Fibroblast of the conjunctiva (primary cell): ENCODE measurements around the gene SLC6A11.

Experiments
- DNase-seq: peaks from one replicate; pipeline ENCODE4 v3.0.0-alpha.2; 2010; ENCODE audit warnings: low read depth

Gene SLC6A11

DNA sequence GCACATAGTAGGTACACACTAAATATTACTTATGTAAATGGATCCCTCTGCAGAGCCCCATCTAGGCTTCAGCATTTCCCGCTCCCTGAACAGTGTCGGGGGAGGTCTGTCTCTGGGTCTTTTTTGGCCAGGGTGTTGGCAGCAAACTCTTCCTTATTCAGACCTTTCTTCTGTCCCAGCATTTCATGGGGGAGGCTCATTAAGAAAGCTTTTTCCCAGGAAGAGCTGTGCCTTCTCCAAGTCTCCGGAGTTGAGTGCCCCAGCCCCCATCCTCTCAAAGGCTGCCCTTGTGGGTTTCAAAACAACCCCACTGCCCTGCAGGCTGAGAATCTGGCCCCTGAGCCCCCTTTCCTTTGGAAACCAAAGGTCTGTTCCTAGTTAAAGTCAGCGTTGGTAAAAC lies 25.1 kb downstream of the SLC6A11 start:
- DNase-seq = no peak

DNA sequence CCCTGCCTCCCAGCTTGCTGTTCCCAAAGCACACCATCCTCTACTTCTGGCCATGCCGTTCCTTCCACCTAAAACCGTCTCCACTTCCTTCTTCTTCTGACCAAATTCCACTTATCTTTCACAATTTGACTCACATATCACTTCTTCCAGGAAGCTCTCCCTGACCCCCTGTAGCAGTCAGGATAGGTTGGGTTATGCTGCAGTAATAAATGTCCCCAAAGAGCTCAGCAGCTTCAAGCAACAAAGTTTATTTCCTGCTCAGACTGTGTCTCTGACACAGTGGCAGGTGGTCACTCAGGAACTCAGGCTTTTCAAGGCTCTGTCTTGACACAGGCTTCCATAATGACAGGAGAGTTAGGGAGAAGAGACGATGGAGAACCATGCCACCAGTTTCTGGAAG lies 27.4 kb downstream of the SLC6A11 start:
- DNase-seq = no peak

DNA sequence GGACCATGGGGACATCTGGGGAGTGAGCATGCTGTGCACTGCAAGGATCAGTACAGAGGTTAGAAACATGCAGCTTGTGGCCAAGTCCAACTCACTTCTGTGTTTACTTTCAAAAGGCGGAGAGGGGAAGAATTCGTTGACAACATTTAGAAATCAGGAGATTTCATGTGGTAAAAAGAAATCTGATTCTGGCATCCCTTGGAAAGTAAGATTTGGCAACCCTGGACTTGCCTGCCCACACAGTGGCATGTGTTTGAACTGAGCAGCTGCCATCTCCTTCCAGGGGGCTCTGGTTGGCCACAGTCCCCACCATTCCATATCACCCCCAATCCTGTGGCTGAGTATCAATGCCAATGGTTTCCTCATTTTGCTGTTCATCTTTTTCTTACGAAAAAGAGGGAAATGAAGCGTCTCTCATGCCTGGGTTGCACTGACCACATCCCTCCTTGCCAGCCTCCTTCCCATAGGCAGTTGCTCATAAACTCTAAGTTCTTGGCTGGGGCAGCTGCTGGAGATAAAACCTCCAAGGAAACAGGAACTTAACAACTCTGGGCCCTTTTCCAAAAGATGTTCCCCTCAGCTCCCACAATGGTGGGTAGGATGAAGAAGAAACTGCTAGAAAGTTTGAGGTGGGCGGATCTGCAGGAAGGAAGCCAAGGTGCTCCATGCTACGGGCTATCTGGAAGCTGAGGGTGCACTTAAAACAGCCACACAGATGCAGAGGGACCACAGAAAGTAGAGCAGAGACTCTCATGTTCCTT lies 29.2 kb downstream of the SLC6A11 start:
- DNase-seq = no peak

DNA sequence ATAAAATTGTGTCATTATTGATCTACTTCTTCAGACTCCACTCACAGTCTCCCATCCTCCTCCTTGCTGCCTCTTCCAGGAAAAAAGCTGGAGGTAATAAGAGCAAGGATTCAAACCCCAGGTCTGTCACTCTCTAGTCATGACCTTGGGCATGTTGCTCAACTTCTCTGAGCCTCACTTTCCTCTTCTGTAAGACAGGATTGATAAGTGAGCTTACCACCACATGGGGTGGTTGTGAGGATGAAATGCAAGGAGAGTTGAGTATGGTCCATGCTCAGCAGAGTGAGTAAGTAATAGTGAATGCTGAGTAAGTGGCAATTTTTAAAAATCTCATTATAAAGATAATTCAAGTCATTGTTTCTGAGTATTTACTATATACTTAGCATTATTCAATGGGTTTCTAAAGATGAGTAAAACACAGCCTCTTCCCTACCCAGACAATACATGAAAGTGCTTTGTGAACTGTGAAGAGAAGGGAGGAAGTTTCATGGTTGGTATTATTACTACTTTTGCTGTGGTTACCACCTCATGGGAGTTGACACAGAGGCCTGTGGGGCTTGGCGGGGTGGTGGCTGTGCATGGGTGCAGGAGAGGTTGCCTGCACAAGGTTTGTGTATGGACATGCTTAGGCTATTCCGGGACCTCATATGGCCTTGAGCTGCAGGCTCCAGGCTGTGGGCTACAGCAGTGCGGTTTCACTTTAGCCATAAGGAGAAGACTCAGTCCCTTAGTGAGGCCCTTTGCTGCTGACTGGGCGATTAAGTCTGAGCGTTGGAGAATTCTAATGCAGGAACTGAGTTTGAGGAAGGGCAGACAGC lies 30.0 kb downstream of the SLC6A11 start:
- no peak for DNase-seq

DNA sequence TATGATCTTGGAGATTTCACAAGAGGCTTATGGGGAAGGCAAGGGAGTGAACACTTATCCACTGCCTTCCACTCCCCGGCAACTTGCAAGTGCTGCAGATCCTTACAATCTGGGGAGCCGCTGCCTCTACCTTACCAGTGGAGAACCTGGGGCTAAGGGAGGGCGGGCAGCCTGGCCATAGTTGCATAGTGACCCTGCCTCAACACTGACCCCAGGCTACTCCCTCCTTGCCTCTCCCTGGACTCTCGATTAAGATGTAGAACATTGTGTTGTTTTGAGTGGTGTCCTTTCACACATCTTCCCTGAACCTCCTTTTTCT lies 30.6 kb downstream of the SLC6A11 start:
- DNase-seq = no peak

DNA sequence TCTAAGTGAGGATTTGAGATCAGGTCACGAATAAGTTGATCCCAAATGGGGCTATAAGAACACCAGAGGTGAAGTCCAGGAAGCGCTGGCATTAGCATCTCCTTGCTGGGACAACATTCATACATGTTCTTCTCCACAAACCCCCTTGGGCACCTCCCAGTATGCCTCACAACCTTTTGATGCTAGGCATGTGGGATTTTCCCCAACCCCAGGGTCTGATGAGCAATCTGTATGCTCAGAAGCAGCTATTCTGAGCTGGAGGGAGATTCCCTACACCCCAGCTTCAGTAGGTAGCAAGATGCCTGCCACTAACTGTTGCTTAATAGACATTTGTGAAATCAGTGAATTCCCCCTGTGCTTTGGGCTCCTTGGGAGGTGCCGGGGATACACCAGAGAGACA lies 32.2 kb downstream of the SLC6A11 start:
- no peak for DNase-seq

DNA sequence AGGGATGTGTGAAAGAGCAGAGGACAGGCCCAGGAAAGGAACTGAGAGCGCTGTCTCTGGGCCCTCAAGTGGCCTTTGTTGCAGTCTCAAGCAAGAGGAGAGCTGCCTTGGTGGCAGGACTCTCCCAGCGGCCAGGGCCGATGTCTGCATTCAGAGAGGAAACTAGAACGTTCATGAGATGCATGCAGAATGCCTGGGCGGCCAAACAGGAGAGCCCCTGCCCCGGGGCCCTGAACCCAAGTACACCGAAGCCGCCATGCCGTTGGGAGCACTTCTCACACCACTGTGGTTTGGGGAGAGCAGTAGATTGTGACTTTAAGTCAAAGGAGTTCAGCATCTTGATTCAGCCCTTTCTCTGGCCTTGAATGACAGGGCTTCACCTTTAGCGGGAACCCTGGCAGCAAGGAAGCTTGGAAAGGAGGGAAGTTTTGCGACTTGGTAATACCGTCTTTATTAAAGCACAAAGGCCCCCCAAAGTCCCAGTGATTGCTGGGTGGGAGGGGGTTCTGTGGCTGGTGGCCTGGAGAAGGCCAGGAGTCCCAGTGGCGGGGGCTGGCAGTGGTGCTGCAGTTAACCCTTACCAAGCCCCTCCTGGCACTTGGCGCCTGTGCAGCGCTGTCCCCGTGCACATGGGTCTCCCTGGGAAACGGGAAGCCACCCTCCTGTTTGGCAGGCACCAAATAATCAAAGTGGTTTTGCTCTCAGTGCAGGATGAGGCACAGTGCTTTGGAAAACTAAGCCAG lies 36.2 kb downstream of the SLC6A11 start:
- no peak for DNase-seq

DNA sequence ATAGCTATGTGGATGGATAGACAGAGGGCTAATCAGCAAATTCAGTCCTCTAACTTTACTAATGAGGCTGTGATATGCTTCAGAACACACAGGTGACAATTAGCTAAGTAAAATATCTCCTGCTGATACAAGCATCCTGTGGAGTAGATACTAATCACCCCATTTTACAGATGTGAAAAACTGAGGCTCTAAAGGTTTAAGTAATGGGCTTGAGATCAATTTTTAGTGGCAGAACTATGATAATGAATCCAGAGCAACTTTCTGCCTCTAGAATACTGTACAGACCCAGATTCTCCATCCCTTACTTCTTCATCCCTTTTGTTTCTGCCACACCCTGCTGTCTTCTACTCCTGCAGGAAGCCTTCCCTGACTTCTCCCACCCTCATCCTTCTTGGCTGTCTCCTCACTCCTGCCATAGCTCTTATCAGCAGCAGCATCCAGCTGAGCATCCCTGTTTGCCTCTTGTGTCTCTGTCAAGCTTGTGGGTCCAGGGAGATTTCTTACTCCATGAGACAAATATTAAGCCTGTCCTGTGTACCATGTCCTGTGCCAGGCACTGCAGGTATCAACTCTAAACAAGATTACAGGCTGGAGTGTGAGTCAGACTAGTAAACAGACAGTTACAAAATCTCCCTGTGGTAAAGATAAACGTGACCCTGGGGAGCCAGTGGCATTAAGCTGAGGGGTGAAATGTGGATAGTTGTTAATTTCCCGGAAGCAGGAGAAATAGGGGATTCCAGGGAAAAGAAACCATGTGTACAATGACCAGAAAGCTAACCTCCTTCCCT lies 39.2 kb downstream of the SLC6A11 start:
- no peak for DNase-seq

DNA sequence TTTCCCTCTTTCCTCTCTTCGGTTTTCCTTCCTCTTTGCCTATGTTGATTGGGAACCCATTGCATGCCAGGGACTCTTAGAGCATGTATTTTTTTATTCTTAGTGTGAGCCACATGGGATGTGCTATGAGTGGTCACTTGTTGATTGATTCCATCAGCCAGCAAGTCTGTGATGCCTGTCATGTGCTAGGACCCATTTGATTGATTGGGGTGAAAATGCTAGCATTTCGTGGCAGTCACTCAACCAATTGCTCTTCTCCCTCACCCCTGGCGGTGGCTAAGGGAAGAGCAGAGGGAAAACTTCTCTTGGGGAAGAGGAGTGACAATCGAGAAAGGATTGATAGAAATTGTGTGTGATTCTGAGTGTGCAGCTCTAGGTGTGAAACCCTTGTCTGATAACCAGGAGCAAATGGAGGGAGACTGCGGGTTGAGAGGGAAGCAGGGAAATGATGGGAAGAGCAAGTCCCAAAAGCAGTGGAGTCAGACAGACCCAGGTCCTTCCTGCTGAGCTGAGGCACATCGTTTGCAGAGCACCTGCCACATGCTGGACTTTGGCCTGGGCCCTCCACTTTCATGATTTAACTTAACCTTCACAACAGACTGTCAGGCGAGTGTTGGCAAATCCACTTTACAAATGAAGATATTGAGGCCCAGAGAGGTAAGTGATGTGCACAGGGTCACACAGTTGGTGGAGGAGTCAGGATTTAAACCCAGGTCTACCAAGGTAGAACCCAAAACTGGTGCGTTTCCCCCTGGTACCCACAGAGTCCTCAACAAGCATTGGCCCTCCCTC lies 40.0 kb downstream of the SLC6A11 start:
- DNase-seq = no peak

DNA sequence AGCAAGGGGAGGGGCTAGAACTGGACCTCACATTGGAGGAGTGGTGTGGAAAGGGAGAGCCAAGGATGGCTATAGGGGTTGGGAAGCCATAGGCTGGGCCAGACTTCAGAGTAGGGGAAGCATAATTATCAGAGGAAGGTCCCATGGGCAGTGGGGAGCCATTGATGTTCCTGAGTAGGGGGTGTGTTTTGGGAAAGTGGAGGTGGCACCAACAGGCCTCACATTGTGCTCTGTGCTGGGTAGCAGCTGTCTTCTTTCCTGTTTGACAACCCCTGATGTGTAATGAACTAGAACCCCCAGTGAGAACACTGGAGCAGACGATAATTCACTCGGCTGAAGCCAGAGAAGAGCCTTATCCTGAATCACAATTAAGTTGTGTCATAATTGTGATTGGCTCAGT lies 41.2 kb downstream of the SLC6A11 start:
- no peak for DNase-seq

DNA sequence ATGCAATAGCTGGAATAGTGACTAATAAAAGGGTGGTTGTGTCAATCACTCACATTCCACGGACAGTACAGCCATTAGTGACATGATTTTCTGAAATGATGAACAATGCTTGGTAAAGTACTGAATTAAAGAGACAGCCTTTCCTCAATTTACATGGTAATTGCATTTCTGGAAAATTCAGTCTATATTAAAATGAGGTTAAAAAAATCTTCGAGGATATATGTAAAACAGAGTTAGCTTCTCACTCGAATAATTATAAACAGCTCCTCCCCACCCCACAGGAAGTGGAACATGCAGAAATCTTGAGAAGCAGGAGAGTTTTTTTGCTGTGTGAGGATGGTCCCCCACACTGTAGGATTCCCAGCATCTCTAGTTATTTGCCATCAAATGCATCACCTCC lies 42.1 kb downstream of the SLC6A11 start:
- no peak for DNase-seq

DNA sequence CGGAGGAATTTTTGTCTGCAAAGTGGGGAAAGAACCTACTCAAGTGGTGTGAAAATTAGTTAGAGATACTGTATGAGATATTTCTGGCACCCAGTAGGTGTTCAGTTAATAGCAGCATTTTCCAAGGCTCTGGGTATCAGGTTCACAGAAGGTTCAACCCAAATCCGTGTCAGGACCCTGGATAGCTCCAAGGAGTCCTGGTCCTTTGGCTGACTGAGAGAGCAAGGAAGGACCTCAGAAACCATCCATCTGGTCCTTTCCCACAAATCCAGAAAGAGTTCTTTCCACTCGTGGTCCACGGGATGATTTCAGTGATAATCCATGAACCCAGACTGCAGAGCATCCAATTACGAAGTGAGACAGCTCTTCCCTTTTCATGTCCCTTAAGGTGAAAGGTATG lies 51.4 kb downstream of the SLC6A11 start:
- no peak for DNase-seq

DNA sequence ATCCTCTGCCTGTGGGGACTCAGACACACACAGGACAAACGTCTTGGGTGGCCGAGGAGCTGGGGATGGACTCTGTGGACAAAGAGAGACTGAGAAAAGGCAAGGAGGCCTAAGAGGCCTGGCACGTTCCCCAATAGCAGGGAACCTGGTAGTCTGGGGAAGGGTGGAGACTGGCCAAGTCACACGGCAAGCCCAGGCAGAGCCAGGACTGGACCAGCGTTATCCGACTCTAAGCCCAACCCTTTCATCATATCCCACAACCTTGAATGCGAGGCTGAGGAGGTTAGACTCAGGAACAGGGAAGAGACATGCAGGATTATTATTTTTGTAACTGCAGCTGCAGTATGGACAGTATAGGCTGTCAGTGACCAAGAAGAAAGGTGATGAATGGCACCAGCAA lies 53.4 kb downstream of the SLC6A11 start:
- no peak for DNase-seq

DNA sequence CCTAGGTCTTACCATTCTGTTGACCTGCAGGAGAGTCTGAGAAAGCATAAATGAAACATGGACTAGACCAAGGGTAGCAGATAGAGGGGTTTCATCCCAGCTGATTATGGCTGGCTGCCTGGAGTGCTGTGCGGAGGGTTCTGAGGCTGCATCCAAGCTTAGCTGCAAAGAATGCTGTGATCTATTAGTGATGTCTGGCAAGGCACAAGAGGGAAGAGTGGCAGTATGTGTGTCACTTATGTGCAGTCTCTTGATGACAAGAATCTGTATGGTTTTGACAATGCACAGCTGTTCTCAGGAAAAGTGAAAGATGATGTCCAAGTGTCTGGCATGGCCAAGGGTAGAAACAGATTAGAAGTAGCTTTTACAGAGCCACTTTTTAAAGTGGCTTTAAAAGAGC lies 54.3 kb downstream of the SLC6A11 start:
- no peak for DNase-seq

DNA sequence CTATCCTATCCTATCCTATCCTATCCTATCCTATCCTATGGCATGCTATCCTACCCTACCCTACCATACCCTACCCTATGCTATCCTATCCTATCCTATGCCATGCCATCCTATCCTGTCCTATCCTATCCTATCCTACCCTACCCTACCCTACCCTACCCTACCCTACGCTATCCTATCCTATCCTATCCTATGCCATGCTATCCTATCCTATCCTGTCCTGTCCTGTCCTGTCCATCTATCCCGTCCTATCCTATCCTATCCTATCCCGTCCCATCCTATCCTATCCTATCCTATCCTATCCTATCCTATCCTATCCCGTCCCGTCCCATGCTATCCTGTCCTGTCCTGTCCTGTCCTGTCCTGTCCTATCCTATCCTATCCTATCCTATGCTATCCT lies 57.4 kb downstream of the SLC6A11 start:
- no peak for DNase-seq

DNA sequence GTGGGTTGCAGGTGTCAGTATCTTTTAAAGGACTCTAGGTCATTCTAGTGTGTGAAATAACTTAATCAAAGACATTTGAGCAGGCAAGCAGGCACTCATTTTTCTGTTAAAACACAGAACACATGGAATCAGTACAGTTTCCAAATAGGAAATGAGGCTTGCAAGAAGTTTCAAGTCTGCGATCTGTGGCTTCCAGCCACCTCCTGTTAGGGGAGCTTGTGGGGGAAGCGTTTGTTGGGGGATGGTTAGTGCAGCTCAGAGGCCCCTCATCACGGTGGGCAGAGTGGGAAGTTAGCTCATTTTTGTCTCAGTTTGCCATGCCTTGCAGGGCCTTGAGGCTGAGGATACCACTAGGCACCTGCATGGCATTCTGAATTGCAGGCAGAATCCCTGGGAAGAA lies 59.9 kb downstream of the SLC6A11 start:
- no peak for DNase-seq

DNA sequence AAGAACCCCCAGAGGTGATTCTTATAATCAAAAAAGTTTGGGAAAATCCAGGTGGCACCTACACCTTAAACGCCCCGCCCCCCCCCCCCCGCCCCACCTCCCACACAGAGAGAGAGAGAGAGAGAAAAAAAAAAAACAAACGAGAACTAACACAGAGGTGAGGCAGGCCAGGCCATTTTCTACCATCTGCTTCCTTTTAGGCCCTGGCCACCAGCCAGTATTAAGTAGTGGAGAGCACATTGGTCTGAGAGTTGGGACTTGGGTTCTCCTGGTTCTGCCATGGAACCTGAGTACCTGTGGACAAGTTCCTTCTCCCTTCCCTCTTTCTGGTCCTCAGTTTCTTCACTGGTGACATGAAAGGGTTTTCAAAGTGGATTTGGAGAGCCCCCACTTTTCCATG lies 60.6 kb downstream of the SLC6A11 start:
- no peak for DNase-seq

DNA sequence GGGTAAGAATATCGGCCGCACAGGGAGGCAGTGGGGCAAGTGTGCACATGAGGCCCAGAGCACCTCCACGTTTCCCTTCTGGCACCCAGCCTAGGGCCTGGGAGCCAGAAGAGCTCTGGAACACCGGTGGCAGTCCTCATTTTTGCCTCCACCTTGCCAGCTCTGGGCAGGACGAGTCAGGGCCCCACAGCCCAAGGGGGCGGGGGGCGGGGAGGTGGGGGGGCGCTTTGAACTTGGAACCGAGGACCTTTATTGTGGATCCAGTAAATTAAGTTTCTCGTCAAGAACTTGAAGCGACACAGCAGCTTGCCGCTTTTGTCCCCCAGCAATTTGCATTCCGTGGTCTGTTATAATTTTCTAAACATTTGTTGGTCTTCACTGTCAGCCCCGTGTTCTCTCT lies 66.8 kb downstream of the SLC6A11 start:
- DNase-seq = no peak

DNA sequence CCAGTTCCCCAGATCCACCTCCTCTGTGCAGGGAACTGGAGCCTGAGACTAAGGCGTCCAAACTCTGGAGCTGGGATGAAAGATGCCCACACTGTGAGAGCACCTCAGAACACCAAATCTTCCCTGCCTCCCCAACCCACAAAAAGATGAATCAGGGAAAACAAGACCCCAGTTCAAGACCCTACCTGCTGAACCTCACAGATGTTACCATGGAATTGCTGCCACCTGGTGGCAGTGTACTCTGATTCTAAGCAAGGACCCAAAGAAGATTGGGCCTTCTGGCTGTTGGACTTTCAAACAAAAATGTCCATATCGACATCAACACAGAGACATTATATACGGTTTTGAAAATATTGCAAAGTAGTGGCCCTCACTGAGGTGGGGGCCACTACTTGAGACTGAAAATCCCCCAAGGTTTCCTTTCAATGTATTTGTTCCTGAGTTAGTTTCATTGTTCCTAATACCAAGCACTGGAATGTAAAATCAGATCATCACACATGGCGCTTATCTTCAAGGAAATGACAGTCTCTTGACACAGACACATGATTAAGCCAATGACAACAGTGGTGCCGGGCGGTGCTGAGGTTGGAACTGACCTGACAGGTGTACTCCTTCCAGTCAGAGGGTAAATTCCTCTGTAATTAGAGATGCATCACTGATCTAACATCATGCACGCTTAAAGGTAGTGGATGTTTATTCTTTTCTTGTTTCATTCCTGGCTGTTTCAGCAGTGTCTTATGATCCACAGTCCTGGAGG lies 67.6 kb downstream of the SLC6A11 start:
- no peak for DNase-seq

DNA sequence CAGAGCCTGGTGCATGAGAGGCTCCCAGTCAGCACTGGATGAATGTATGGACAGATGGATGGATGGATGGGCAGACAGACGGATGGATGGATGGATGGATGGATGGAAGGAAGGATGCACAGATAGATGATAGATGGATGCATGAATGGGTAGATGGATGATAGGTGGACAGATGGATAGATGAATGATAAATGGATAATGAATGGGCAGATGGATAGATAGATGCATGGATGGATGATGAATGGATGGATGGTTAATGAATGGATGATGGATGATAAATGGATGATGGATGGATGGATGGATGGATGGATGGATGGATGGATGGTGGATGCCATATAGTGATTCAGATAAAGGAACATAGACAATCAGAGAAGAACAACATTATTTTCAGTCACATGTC lies 71.0 kb downstream of the SLC6A11 start:
- no peak for DNase-seq
